ENCODE results near the gene FCHSD2. TPM values are rescaled to one million over a fixed set of nuclear protein-coding genes. Genes with fewer than 3 reads are reported as not detected.

Gene FCHSD2
- total RNA-seq, 1 donor from 2014 or later, result 59.0 TPM

GRCh38 chr11:72939031-72939430 lies 203.1 kb downstream of the FCHSD2 start:
- H3K4me1 ChIP-seq, result peaks cover 13% of the 10 kb centered on the region
- no peak for TF ChIP-seq CTCF (IDR thresholded peaks at IDR 0.05)
- H3K36me3 ChIP-seq, result no peaks in the 10 kb centered on the region
- H3K9me3 ChIP-seq, result no peaks in the 10 kb centered on the region
- no peak overlapping the region for H3K4me3 ChIP-seq
- ATAC-seq, result no peak
- H3K27me3 ChIP-seq (ENCODE audit: low read depth), result no peaks in the 10 kb centered on the region
- H3K27ac ChIP-seq, result no peak overlapping the region
- no peak for DNase-seq
- intact Hi-C loops (cut with DNase I), result no loop called here

- no peaks in the 10 kb centered on the region for H3K27me3 ChIP-seq (ENCODE audit: low read depth)
- no peaks in the 10 kb centered on the region for H3K9me3 ChIP-seq
- no peaks in the 10 kb centered on the region for H3K36me3 ChIP-seq
- intact Hi-C loops (cut with DNase I), result no loop called here
- no peak overlapping the region for H3K27ac ChIP-seq
- DNase-seq, result no peak
- no peak overlapping the region for H3K4me3 ChIP-seq
- H3K4me1 ChIP-seq, result peaks cover 13% of the 10 kb centered on the region
- ATAC-seq, result no peak
- TF ChIP-seq CTCF (IDR thresholded peaks at IDR 0.05), result no peak
Measured at GRCh38 chr11:72937439-72937838, 204.7 kb downstream of the FCHSD2 start.

GRCh38 chr11:72935700-72936099 lies 206.4 kb downstream of the FCHSD2 start:
- no peak overlapping the region for H3K27ac ChIP-seq
- H3K9me3 ChIP-seq, result no peaks in the 10 kb centered on the region
- H3K4me3 ChIP-seq, result no peak overlapping the region
- ATAC-seq (no peak), DNase-seq (no peak)
- no peak for TF ChIP-seq CTCF (IDR thresholded peaks at IDR 0.05)
- no peaks in the 10 kb centered on the region for H3K27me3 ChIP-seq (ENCODE audit: low read depth)
- intact Hi-C loops (cut with DNase I), result no loop called here
- no peaks in the 10 kb centered on the region for H3K36me3 ChIP-seq
- peaks cover 18% of the 10 kb centered on the region for H3K4me1 ChIP-seq

- ATAC-seq (no peak), DNase-seq (no peak)
- H3K27ac ChIP-seq, result no peak overlapping the region
Measured at GRCh38 chr11:72932132-72932570, 210.0 kb downstream of the FCHSD2 start.

GRCh38 chr11:72930008-72930407 lies 212.1 kb downstream of the FCHSD2 start:
- no peak overlapping the region for H3K27ac ChIP-seq
- ATAC-seq, result no peak

More at GRCh38 chr11:72932132-72932570, 210.0 kb downstream of the FCHSD2 start:
- H3K27me3 ChIP-seq (ENCODE audit: low read depth), result no peaks in the 10 kb centered on the region
- TF ChIP-seq CTCF (IDR thresholded peaks at IDR 0.05), result no peak
- H3K4me1 ChIP-seq, result peaks cover 18% of the 10 kb centered on the region
- H3K4me3 ChIP-seq, result no peak overlapping the region
- intact Hi-C loops (cut with DNase I), result no loop called here
- H3K9me3 ChIP-seq, result no peaks in the 10 kb centered on the region
- no peaks in the 10 kb centered on the region for H3K36me3 ChIP-seq

More at GRCh38 chr11:72930008-72930407, 212.1 kb downstream of the FCHSD2 start:
- DNase-seq, result no peak
- intact Hi-C loops (cut with DNase I), result no loop called here
- TF ChIP-seq CTCF (IDR thresholded peaks at IDR 0.05), result no peak
- H3K4me1 ChIP-seq, result peaks cover 10% of the 10 kb centered on the region
- H3K9me3 ChIP-seq, result no peaks in the 10 kb centered on the region
- no peak overlapping the region for H3K4me3 ChIP-seq
- H3K27me3 ChIP-seq (ENCODE audit: low read depth), result no peaks in the 10 kb centered on the region
- H3K36me3 ChIP-seq, result no peaks in the 10 kb centered on the region
